Tibial nerve (tissue), 4 donors: ENCODE data around the gene L3MBTL4. TPM values are rescaled to one million over a fixed set of nuclear protein-coding genes. Genes with fewer than 3 reads are reported as not detected.

Experiments used
- DNase-seq, 2 donors: peaks; one replicate each; pipeline ENCODE4 v3.0.0-alpha.2; 2019; ENCODE audit warnings: low spot score in 2 of 2
- H3K27ac ChIP-seq, 4 donors: fragments of 200-600 bp; sonication (generic) in 3 of 4; one replicate each; pipeline ENCODE4 v1.5.1; 2017 to 2019; ENCODE audit warnings: mild to moderate bottlenecking in 1 of 4
- H3K27me3 ChIP-seq, 2 donors: fragments of 200-600 bp; sonication (generic) in 1 of 2; one replicate each; pipeline versions ENCODE4 v1.5.1 to v1.6.0; 2017 to 2019
- H3K36me3 ChIP-seq, 3 donors: fragments of 200-600 bp; sonication (generic); one replicate each; pipeline ENCODE4 v1.5.1; 2018 to 2019
- H3K4me1 ChIP-seq, 4 donors: fragments of 200-600 bp; sonication (generic) in 3 of 4; one replicate each; pipeline ENCODE4 v1.5.1; 2017 to 2019
- H3K4me3 ChIP-seq, 4 donors: fragments of 200-600 bp; sonication (generic) in 3 of 4; one replicate each; pipeline ENCODE4 v1.5.1; 2017 to 2019; ENCODE audit warnings: mild to moderate bottlenecking in 1 of 4, moderate library complexity in 1 of 4
- H3K9me3 ChIP-seq, 4 donors: fragments of 200-600 bp; sonication (generic) in 3 of 4; one replicate each; pipeline ENCODE4 v1.5.1; 2017 to 2019
- EP300 ChIP-seq, 2 donors: sonication (generic); formaldehyde crosslinking; IDR thresholded peaks; one replicate each; pipeline ENCODE4 v1.6.1; 2017; ENCODE audit warnings: antibody characterized with exemption in 2 of 2, mild to moderate bottlenecking in 1 of 2
- POLR2A ChIP-seq, 2 donors: fragments of 450-650 bp; IDR thresholded peaks; one replicate each; pipeline ENCODE4 v1.6.1; 2017; ENCODE audit warnings: antibody characterized with exemption in 2 of 2, mild to moderate bottlenecking in 2 of 2, moderate library complexity in 2 of 2
- WGBS, 2 donors: methylation state at CpG; one replicate each; pipeline ENCODE4 v1.1.5; 2018; 5-methylcytosine and 5-hydroxymethylcytosine counted together
- total RNA-seq, 4 donors: library from RNA; depleted of rRNA; stranded (reverse); fragments of >200 nt; gene quantifications; one replicate each; pipeline ENCODE4 v1.1.0, GENCODE V29; 2016
- TF ChIP-seq, protein P1 (sequence below), 5 experiments: fragments of 200-600 bp in 3 of 5; fragments of 450-650 bp in 2 of 5; sonication (generic) in 3 of 5; IDR thresholded peaks; one replicate each; pipeline ENCODE4 v1.5.1; 2016 to 2019; ENCODE audit warnings: antibody characterized with exemption in 5 of 5, mild to moderate bottlenecking in 3 of 5, moderate library complexity in 2 of 5

Gene L3MBTL4
- total RNA-seq, 4 donors from 2014 or later: 6.3 to 9.0 (median 8.1) TPM

- TF ChIP-seq, protein P1, sequence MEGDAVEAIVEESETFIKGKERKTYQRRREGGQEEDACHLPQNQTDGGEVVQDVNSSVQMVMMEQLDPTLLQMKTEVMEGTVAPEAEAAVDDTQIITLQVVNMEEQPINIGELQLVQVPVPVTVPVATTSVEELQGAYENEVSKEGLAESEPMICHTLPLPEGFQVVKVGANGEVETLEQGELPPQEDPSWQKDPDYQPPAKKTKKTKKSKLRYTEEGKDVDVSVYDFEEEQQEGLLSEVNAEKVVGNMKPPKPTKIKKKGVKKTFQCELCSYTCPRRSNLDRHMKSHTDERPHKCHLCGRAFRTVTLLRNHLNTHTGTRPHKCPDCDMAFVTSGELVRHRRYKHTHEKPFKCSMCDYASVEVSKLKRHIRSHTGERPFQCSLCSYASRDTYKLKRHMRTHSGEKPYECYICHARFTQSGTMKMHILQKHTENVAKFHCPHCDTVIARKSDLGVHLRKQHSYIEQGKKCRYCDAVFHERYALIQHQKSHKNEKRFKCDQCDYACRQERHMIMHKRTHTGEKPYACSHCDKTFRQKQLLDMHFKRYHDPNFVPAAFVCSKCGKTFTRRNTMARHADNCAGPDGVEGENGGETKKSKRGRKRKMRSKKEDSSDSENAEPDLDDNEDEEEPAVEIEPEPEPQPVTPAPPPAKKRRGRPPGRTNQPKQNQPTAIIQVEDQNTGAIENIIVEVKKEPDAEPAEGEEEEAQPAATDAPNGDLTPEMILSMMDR (IDR thresholded peaks at IDR 0.05): no peak
- TF ChIP-seq POLR2A (IDR thresholded peaks at IDR 0.05) (no peak), EP300 (IDR thresholded peaks at IDR 0.05) (no peak)
- Histone ChIP-seq H3K9me3 (peaks cover 0 to 19% (median 9%) of the 10 kb centered on the region in 4 donors), H3K27me3 (no peaks in the 10 kb centered on the region), H3K36me3 (peaks cover 0 to 13% (median 0%) of the 10 kb centered on the region in 3 donors), H3K4me1 (peaks cover 0 to 7% (median 0%) of the 10 kb centered on the region in 4 donors), H3K27ac (no peak overlapping the region), H3K4me3 (no peak overlapping the region)
- DNase-seq: no peak
- WGBS, 2 donors: 50 to 55% methylated on average over 2 of the region's 2 CpGs
Measured at GRCh38 chr18:6327895-6328620, 86.7 kb downstream of the L3MBTL4 start.

- Histone ChIP-seq H3K4me3 (no peak overlapping the region), H3K9me3 (peaks cover 0 to 24% (median 9%) of the 10 kb centered on the region in 4 donors), H3K27ac (no peak overlapping the region), H3K27me3 (no peaks in the 10 kb centered on the region), H3K36me3 (peaks cover 0 to 13% (median 0%) of the 10 kb centered on the region in 3 donors), H3K4me1 (peaks cover 0 to 7% (median 0%) of the 10 kb centered on the region in 4 donors)
- no peak for DNase-seq
- WGBS, 2 donors: 83 to 85% methylated on average over 4 of the region's 4 CpGs
- TF ChIP-seq, protein P1 (IDR thresholded peaks at IDR 0.05): no peak
- TF ChIP-seq EP300 (IDR thresholded peaks at IDR 0.05) (no peak), POLR2A (IDR thresholded peaks at IDR 0.05) (no peak)
Measured at GRCh38 chr18:6327485-6327884, 87.2 kb downstream of the L3MBTL4 start.

GRCh38 chr18:6326566-6326965 is 88.1 kb downstream of the L3MBTL4 start:
- peaks cover 0 to 32% (median 9%) of the 10 kb centered on the region in 4 donors for H3K9me3 ChIP-seq
- 79% methylated on average over 2 of the region's 2 CpGs for WGBS, 2 donors

DNA sequence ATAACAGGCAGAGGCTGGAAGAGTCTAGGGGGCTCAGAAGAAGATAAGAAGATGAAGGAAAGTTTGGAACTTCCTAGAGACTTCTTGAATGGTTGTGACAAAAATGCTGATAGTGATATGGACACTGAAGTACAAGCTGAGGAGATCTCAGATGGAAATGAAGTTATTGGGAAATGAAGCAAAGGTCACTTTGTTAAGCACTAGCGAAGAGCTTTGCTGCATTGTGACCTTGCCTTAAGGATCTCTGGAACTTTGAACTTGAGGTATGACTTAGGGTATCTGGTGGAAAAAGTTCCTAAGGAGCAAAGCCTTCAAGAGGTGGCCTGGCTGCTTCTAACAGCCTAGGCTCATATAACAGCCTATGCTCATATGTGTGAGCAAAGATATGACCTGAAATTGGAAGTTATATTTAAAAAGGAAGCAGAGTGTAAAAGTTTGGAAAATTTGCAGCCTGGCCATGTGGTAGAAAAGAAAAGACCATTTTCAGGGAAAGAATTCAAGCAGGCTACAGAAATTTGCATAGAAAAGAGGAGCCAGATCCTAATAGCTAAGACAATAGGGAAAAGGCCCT is 91.3 kb downstream of the L3MBTL4 start:
- TF ChIP-seq EP300 (IDR thresholded peaks at IDR 0.05): no peak
- TF ChIP-seq POLR2A (IDR thresholded peaks at IDR 0.05): no peak
- TF ChIP-seq, protein P1 (IDR thresholded peaks at IDR 0.05): no peak
- H3K27ac ChIP-seq: no peak overlapping the region
- WGBS, 2 donors: 92 to 100% methylated on average over 1 of the region's 1 CpG
- no peaks in the 10 kb centered on the region for H3K27me3 ChIP-seq
- H3K9me3 ChIP-seq: peaks cover 0 to 54% (median 9%) of the 10 kb centered on the region in 4 donors
- H3K4me3 ChIP-seq: no peak overlapping the region
- no peak for DNase-seq
- H3K4me1 ChIP-seq: peaks cover 0 to 5% (median 0%) of the 10 kb centered on the region in 4 donors
- H3K36me3 ChIP-seq: peaks cover 0 to 13% (median 0%) of the 10 kb centered on the region in 3 donors

More at GRCh38 chr18:6326566-6326965, 88.1 kb downstream of the L3MBTL4 start:
- Histone ChIP-seq H3K27ac (no peak overlapping the region), H3K27me3 (no peaks in the 10 kb centered on the region), H3K4me3 (no peak overlapping the region), H3K4me1 (peaks cover 0 to 7% (median 0%) of the 10 kb centered on the region in 4 donors), H3K36me3 (peaks cover 0 to 13% (median 0%) of the 10 kb centered on the region in 3 donors)
- TF ChIP-seq, protein P1 (IDR thresholded peaks at IDR 0.05): no peak
- TF ChIP-seq EP300 (IDR thresholded peaks at IDR 0.05) (no peak), POLR2A (IDR thresholded peaks at IDR 0.05) (no peak)
- no peak for DNase-seq
